Motor neuron (in vitro differentiated cells): ENCODE results near the gene TBCCD1. TPM values are rescaled to one million over a fixed set of nuclear protein-coding genes. Genes with fewer than 3 reads are reported as not detected.
"Not testable (repeated sequence)": the region's sequence is repeated elsewhere in the genome, so short reads cannot be mapped to it uniquely, and the experiment has no call there.

Experiments
- ATAC-seq, 8 experiments: fragments of 200-7000 bp; cut with Tn5 transposase; replicated peaks in 6 of 8; 2 replicates each; pipeline ENCODE4 v1.8.0; 2021; ENCODE audit warnings: mild to moderate bottlenecking in 8 of 8, moderate library complexity in 8 of 8
- H3K27ac ChIP-seq, 2 donors: fragments of 250-450 bp; sonication (Bioruptor Pico); 2 replicates each; pipeline ENCODE4 v1.9.0; 2021; ENCODE audit warnings: antibody characterized with exemption in 2 of 2, mild to moderate bottlenecking in 2 of 2, moderate library complexity in 1 of 2
- H3K4me1 ChIP-seq, 2 donors: fragments of 250-450 bp; sonication (Bioruptor Pico); replicated peaks in 1 of 2; 2 replicates each; pipeline ENCODE4 v1.6.1; 2021; ENCODE audit warnings: antibody characterized with exemption in 2 of 2, mild to moderate bottlenecking in 2 of 2, moderate library complexity in 1 of 2
- H3K4me3 ChIP-seq, 5 donors: fragments of 250-450 bp; sonication (Bioruptor Pico); 2 replicates each; pipeline ENCODE4 v1.9.0; 2021; ENCODE audit warnings: antibody characterized with exemption in 5 of 5, mild to moderate bottlenecking in 5 of 5, moderate library complexity in 4 of 5
- WGBS, 10 experiments: fragments of 450-650 bp; shearing (Covaris generic); methylation state at CpG; one replicate each; pipeline ENCODE4 v1.0.0; 2022; 5-methylcytosine and 5-hydroxymethylcytosine counted together
- in situ Hi-C, 9 experiments: fragments of 400-800 bp; cut with MboI; loops; one replicate each; pipeline ENCODE4 v1.15.0; 2021; ENCODE audit warnings: low sequenced_read_pairs in 9 of 9, low pct_unique_long_range_greater_than_20kb in 2 of 9; ENCODE audit not compliant: unreplicated experiment in 9 of 9
- total RNA-seq, 8 experiments: library from RNA; unstranded; fragments of 300-600 nt; gene quantifications; 2 replicates each; pipeline versions ENCODE4 v1.2.3 to v1.2.4, GENCODE V29; 2022

The TBCCD1 gene
- total RNA-seq, 8 experiments from 2014 or later: 8.4 to 16.6 (median 12.6) TPM

DNA sequence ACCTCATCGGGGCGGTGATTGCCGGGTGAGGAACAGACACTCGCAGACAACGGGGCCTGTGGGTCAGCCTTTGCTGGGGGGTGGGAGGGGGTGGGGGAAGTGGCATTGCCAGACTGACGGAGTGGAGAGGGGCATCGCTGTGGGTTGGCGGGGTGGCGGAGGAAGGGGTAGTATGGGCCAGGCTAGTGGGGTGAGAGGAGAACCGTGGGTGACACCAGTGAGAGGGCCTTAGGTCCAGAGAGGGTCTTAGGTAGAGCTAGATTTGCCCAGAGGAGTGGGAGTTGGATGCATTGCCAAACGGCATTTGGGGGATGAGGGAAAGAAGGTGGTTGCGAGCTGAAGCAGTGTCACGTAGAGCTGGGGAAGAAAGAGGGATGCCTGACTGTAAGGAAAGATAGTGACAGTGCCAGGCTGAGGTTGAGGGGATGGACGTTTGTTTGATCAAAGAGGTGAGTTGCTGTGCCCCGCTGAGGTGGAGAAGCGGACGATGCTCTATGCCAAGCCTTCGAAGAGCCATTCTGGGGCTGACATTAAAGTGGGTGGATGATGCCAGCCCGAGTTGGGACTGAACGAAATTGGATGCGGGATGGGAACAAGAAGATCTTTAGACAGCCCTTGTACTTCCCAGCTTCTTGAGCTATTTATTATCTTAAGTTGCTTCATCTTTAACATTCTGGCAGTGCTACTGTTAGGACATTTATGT is 4.0 kb upstream of the TBCCD1 start:
- Histone ChIP-seq H3K27ac (peak overlapping the region; percentile 78 to 79), H3K4me1 (peaks cover 3 to 11% of the 10 kb centered on the region in 2 donors), H3K4me3 (peak overlapping the region; percentile 79 to 100 (median 92))
- ATAC-seq: no peak
- WGBS, 10 experiments: 0 to 17% (median 9%) methylated on average over 2 to 9 of the region's 21 CpGs; no CpG with 5 or more reads in 4 of the 10 experiments
- in situ Hi-C loops: loop anchor here in 1 of 9 experiments (25.0 kb wide), 1 partner anchor 584 kb away; no protein-coding TSS in a partner anchor

DNA sequence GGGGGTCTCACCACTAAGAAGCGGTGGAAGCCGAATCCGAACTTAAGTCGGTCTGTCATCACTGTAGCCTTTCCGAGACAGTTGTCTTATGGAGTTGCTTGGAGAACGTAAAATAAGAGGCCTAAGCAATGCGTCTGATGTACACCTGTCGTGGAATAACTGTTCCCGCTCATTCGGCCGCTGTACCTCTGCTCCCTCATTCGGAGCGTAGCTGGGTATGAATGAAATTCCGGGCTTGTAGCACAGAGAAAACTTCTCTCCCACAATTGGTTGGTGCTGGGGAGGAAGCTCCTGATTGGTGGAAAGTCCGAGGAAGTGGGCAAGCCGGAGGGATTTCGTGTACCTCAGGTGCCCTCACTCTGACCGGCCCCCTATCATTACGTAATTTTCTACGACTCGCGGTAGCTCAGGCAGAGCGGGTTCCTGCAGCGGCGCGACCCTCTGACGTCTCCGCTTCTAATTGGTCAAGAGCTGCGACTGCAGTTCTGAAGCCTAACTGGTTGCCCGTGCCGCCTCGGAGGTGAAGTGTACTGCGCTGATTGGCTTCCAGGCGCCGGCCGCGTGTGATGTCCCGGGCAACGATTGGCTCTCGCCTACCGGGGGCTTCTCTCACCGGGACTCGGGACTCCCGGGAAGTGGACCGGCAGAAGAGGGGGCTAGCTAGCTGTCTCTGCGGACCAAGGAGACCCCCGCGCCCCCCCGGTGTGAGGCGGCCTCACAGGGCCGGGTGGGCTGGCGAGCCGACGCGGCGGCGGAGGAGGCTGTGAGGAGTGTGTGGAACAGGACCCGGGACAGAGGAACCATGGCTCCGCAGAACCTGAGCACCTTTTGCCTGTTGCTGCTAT is 3.2 kb upstream of the TBCCD1 start, which contains the start of gene DNAJB11:
Gene DNAJB11 (plus strand): TSS at position 625 of the 845 bp plus-strand sequence. CDS start 178 bp downstream, at position 803.
- H3K4me3 ChIP-seq: peak within 1 kb of the TSS; percentile 79 to 100 (median 92)
- H3K4me1 ChIP-seq: peaks cover 3 to 11% of the 10 kb centered on the region in 2 donors
- in situ Hi-C loops: loop anchor here in 1 of 9 experiments (25.0 kb wide), 1 partner anchor 583 kb away; no protein-coding TSS in a partner anchor
- peak; percentile 86 to 90 (median 88) for ATAC-seq
- 0 to 4% (median 1%) methylated on average over 1 to 18 of the region's 59 CpGs; no CpG with 5 or more reads in 2 of the 10 experiments for WGBS, 10 experiments
- H3K27ac ChIP-seq: peak within 1 kb of the TSS; percentile 78 to 79

DNA sequence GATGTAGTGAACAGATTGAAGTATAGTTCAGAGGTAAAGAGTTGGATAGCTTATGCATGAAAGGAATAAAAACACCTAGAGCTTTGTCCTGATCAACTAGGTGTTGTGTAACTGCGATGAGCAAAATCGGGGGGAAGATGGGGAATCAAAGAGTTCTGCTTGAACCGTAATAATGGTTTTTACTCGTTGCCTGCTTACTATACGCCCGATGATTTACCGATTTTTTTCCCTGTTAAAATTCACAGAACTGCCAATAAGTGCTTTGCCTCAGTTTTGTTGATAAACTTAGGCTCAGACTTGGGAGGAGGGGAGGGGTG is 2.6 kb upstream of the TBCCD1 start:
- in situ Hi-C loops: loop anchor here in 1 of 9 experiments (25.0 kb wide), 1 partner anchor 582 kb away; no protein-coding TSS in a partner anchor
- WGBS, 10 experiments: 0 to 10% (median 5%) methylated on average over 2 to 7 of the region's 7 CpGs; no CpG with 5 or more reads in 3 of the 10 experiments
- no peak for ATAC-seq
- Histone ChIP-seq H3K4me3 (peak overlapping the region; percentile 47 to 80 (median 50)), H3K27ac (peak overlapping the region; percentile 47 to 57), H3K4me1 (peaks cover 3 to 11% of the 10 kb centered on the region in 2 donors)

DNA sequence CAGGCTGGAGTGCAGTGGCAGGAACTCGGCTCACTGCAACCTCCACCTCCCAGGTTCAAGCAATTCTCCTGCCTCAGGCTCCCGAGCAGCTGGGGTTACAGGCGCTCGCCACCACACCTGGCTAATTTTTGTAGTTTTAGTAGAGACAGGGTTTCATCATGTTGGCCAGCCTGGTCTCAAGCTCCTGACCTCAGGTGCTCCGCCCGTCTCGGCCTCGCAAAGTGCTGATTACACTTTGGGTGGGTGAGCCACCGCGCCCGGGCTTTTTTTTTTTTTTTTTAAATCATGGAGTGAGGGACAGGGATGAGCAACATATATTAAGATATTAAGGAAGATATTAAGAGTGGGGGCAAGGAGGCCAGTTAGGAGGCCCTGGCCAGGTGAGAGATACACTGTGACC is 2.2 kb upstream of the TBCCD1 start:
- ATAC-seq, H3K27ac ChIP-seq: not testable (repeated sequence)
- Histone ChIP-seq H3K4me1 (peaks cover 3 to 11% of the 10 kb centered on the region in 2 donors), H3K4me3 (peak overlapping the region; percentile 47 to 80 (median 50))
- 57 to 94% (median 81%) methylated on average over 1 to 9 of the region's 11 CpGs; no CpG with 5 or more reads in 4 of the 10 experiments for WGBS, 10 experiments
- in situ Hi-C loops: loop anchor here in 1 of 9 experiments (25.0 kb wide), 1 partner anchor 582 kb away; no protein-coding TSS in a partner anchor

DNA sequence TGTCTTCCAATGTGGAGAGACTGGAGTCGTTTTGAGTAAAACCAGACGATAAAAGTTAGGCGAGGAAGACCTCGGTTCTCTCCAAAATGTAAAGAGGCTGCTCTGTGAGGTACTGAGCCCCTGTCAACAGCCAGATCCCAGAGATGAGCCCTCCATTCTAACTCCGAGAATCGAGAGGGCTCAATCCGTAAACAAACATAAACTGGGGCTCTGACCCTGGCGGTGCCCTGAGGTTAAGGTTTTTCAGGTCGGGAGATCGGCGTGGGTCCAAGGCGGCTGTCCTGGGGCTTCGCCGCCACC is 417 bp downstream of the TBCCD1 start:
- peak overlapping the region; percentile 21 to 33 for H3K27ac ChIP-seq
- peak in 3 of 8 experiments; percentile 0 to 1 (median 0) for ATAC-seq

DNA sequence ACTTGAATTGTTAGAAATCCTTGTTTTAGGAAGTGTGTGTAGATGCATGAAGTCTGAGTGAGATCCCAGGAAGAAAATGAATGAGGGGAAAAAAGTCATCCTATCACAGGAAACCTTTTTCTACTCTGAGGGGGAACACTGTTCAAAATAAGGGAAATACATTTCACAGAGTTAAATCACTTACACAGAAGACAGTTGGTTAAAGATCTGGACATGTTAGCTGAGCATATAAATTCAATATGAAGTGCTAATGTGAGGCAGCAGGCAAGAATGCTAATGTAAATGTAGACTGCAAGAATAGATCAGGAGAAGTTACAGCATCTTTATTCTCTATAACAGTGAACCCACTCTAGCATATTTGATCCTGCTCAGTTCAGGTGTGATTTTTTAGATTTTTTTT is 2.6 kb downstream of the TBCCD1 start:
- peaks cover 3 to 7% of the 10 kb centered on the region in 2 donors for H3K4me1 ChIP-seq
- in situ Hi-C loops: loop anchor here in 1 of 9 experiments (25.0 kb wide), 1 partner anchor 577 kb away; no protein-coding TSS in a partner anchor
- H3K27ac ChIP-seq: no peak overlapping the region
- no peak overlapping the region for H3K4me3 ChIP-seq
- no peak for ATAC-seq

More for the DNA sequence above, 417 bp downstream of the TBCCD1 start:
- Histone ChIP-seq H3K4me1 (peaks cover 3 to 11% of the 10 kb centered on the region in 2 donors), H3K4me3 (peak overlapping the region; percentile 58 to 99 (median 60))
- 0 to 10% (median 2%) methylated on average over 2 to 7 of the region's 14 CpGs; no CpG with 5 or more reads in 3 of the 10 experiments for WGBS, 10 experiments
- in situ Hi-C loops: loop anchor here in 1 of 9 experiments (25.0 kb wide), 1 partner anchor 579 kb away; no protein-coding TSS in a partner anchor

DNA sequence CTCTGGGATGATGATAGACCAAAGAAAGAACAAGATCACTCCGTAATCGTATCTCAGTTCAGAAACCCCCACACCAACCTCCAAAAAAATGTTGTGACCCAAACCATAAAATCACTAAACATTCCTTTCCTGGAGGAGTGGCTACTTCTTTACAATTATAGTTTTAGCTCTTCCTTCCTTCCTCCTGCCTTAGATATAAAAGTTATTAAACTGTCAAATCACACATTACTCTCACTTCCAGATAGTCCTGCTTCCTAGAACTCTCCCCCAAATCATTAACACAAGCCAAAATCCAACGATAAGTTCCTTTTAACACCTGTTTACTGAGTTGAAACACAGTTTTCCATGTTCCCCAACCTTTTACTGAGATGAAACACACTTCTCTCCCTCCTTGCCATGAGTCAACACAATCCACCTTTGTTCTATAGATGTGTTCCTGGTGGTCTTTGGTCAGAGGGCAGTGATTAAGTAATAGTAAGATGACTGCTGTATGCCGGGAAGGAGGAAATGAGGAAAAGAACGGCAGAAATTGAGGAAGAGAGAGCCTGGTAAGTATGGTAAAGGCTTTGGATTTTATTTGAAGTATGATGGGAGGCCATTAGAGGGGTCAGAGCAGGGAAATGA is 14.6 kb downstream of the TBCCD1 start:
- 57 to 100% (median 89%) methylated on average over 1 to 5 of the region's 5 CpGs for WGBS, 10 experiments
- H3K4me3 ChIP-seq: no peak overlapping the region
- no peak for ATAC-seq
- H3K27ac ChIP-seq: no peak overlapping the region
- in situ Hi-C loops: loop anchor here in 1 of 9 experiments (25.0 kb wide), 1 partner anchor 565 kb away; no protein-coding TSS in a partner anchor
- H3K4me1 ChIP-seq: no peaks in the 10 kb centered on the region

DNA sequence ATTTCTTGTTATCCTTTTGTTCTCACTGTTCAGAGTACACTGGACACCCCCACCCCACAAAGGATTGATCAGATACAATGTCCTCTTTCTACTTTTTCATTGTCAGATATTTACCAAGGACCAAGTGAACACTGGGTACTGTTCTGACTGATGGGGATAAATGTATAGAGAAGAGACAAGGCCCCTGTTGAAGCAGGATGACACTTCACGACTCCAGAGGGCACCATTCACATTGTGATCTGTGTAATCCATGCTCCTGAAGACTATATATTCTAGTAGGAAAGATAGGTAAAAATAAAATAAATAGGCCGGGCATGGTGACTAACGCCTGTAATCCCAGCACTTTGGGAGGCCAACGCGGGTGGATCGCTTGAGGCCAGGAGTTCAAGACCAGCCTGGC is 15.8 kb downstream of the TBCCD1 start:
- no peak for ATAC-seq
- in situ Hi-C loops: loop anchor here in 1 of 9 experiments (25.0 kb wide), 1 partner anchor 564 kb away; no protein-coding TSS in a partner anchor
- no peak overlapping the region for H3K4me3 ChIP-seq
- H3K27ac ChIP-seq: no peak overlapping the region
- 44 to 100% (median 94%) methylated on average over 1 to 6 of the region's 6 CpGs; no CpG with 5 or more reads in 1 of the 10 experiments for WGBS, 10 experiments
- H3K4me1 ChIP-seq: no peaks in the 10 kb centered on the region

DNA sequence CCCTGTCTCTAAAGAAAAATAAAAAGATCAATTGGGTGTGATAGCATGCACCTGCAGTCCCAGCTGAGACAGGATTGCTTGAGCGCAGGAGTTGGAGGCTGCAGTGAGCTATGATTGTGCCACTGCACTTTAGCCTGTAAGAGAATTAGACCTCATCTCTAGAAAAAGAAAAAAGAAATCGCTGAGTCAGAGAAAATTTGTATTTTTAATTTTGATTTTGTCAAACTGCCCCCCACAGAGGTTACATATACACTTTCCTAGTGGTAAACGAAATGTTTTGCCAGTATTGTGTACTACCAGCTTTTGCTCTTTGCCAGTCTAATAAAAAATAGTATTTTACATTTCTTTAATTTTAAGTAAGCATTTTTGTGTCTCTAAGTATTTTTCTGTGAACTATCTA is 17.6 kb downstream of the TBCCD1 start:
- Histone ChIP-seq H3K4me1 (no peaks in the 10 kb centered on the region), H3K4me3 (no peak overlapping the region), H3K27ac (no peak overlapping the region)
- ATAC-seq: no peak
- in situ Hi-C loops: loop anchor here in 8 of 9 experiments (10.0 to 25.0 kb wide), 3 partner anchors 287 to 562 kb away; no protein-coding TSS in a partner anchor
- 71 to 100% (median 92%) methylated on average over 1 to 3 of the region's 3 CpGs; no CpG with 5 or more reads in 1 of the 10 experiments for WGBS, 10 experiments

DNA sequence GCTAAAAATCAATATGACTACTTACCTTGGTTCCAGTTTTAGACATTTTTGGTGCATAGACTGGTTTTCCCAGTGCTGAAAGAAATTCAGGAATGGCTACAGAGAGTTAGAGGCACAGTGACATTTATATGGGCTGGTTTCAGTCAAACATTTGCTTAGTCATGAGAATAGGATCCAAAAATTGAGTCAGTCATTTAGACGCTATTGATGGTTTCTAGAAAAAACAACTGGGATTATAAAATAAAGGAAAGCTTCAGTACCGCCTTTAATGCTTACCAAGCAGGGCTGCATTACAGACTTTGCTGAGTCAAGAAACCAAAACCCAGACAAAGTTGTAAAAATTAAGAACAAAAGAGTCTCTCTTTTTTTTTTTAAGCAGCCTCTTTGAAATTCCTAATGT is 22.9 kb downstream of the TBCCD1 start, which contains the start of gene CRYGS:
Gene CRYGS (minus strand): TSS at position 100 of the 400 bp plus-strand sequence. CDS start 54 bp downstream, at position 46.
- Histone ChIP-seq H3K4me3 (no peak within 1 kb of the TSS), H3K27ac (no peak within 1 kb of the TSS), H3K4me1 (no peaks in the 10 kb centered on the region)
- ATAC-seq: no peak
- in situ Hi-C loops: loop anchor here in 8 of 9 experiments (10.0 to 25.0 kb wide), 3 partner anchors 282 to 557 kb away; no protein-coding TSS in a partner anchor
- WGBS, 10 experiments: 37 to 100% (median 86%) methylated on average over 1 to 2 of the region's 2 CpGs; no CpG with 5 or more reads in 1 of the 10 experiments

DNA sequence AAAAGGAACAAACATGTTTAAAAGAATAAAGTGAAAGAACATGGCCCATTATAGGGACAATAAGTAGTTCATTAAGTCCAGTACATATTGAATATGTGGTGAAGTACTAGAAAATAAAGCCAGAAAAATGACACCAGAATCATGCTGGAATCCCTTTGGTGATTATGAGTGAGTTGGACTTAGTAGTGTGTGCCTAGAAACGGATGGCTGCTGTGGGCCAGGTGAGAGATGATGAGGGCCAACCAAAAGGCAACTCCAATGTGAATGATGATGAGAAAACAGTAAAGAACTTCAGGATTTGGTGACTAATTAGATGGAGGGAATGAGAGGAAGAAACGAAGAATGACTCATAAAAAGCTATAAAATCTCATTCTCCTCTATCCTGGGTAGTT is 26.3 kb downstream of the TBCCD1 start:
- H3K4me1 ChIP-seq: no peaks in the 10 kb centered on the region
- in situ Hi-C loops: loop anchor here in 8 of 9 experiments (10.0 to 25.0 kb wide), 3 partner anchors 279 to 554 kb away; no protein-coding TSS in a partner anchor
- no peak overlapping the region for H3K27ac ChIP-seq
- no peak for ATAC-seq
- 0 to 55% (median 42%) methylated on average over 1 to 2 of the region's 2 CpGs for WGBS, 10 experiments
- no peak overlapping the region for H3K4me3 ChIP-seq
